K562 treated with DMSO at 1 percent for 48 hours (cell line): ENCODE measurements around the gene CCT6B. TPM values are rescaled to one million over a fixed set of nuclear protein-coding genes. Genes with fewer than 3 reads are reported as not detected.

Source experiments
- total RNA-seq: library from RNA; unstranded; fragments of 300-600 nt; gene quantifications from 2 replicates; pipeline ENCODE4 v1.2.3, GENCODE V29; 2022; ENCODE audit warnings: low replicate concordance; ENCODE audit errors: extremely low read depth

CCT6B gene
- not detected in 2 replicates for total RNA-seq

GRCh38 chr17:34961093-34961911 is at the start of gene CCT6B, which contains the start of gene ZNF830:
Gene CCT6B, minus strand, starts transcription at chr17:34961460. Its CDS starts 67 bp downstream, at chr17:34961393.
Gene ZNF830, plus strand, starts transcription at chr17:34961540. Its CDS starts 27 bp downstream, at chr17:34961567.

GRCh38 chr17:34980353-34980680 is 19.1 kb upstream of the CCT6B start, which contains the start of gene LIG3:
Gene LIG3, plus strand, starts transcription at chr17:34980512. Its CDS starts 2,494 bp downstream, at chr17:34983006.

Other genes with a start within 250 kb of the CCT6B start
- gene ZNF830, start 80 bp upstream of the CCT6B start, total RNA-seq: not detected in 2 replicates
- not detected in 2 replicates for gene LIG3, start 19.1 kb upstream of the CCT6B start, total RNA-seq
- not detected in 2 replicates for gene RFFL, start 102.2 kb upstream of the CCT6B start, total RNA-seq
- gene RAD51D, start 158.4 kb upstream of the CCT6B start, total RNA-seq: not detected in 2 replicates
- not detected in 2 replicates for gene FNDC8, start 160.2 kb upstream of the CCT6B start, total RNA-seq
- gene NLE1, start 180.8 kb upstream of the CCT6B start, total RNA-seq: not detected in 2 replicates
- not detected in 2 replicates for gene UNC45B, start 186.4 kb upstream of the CCT6B start, total RNA-seq
- not detected in 2 replicates for gene SLC35G3, start 232.9 kb upstream of the CCT6B start, total RNA-seq